C4-2B (cell line): ENCODE results near the gene SFTA2.

Experiments used
- H3K27ac ChIP-seq: fragments of 450-650 bp; 2 replicates; pipeline ENCODE4 v1.5.1; 2017
- ZFX ChIP-seq: fragments of 450-650 bp; IDR thresholded peaks from 2 replicates; pipeline ENCODE4 v1.6.1; 2017
- TF ChIP-seq, protein P1 (sequence below): fragments of 450-650 bp; conservative IDR thresholded peaks from 2 replicates; pipeline ENCODE4 v1.5.1; 2017; ENCODE audit warnings: mild to moderate bottlenecking

Gene SFTA2

GRCh38 chr6:30884521-30885480 lies 47.2 kb downstream of the SFTA2 start:
- TF ChIP-seq, protein P1, sequence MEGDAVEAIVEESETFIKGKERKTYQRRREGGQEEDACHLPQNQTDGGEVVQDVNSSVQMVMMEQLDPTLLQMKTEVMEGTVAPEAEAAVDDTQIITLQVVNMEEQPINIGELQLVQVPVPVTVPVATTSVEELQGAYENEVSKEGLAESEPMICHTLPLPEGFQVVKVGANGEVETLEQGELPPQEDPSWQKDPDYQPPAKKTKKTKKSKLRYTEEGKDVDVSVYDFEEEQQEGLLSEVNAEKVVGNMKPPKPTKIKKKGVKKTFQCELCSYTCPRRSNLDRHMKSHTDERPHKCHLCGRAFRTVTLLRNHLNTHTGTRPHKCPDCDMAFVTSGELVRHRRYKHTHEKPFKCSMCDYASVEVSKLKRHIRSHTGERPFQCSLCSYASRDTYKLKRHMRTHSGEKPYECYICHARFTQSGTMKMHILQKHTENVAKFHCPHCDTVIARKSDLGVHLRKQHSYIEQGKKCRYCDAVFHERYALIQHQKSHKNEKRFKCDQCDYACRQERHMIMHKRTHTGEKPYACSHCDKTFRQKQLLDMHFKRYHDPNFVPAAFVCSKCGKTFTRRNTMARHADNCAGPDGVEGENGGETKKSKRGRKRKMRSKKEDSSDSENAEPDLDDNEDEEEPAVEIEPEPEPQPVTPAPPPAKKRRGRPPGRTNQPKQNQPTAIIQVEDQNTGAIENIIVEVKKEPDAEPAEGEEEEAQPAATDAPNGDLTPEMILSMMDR, result no peak
- no peak for TF ChIP-seq ZFX
- peak overlapping the region; percentile 94 for H3K27ac ChIP-seq

DNA sequence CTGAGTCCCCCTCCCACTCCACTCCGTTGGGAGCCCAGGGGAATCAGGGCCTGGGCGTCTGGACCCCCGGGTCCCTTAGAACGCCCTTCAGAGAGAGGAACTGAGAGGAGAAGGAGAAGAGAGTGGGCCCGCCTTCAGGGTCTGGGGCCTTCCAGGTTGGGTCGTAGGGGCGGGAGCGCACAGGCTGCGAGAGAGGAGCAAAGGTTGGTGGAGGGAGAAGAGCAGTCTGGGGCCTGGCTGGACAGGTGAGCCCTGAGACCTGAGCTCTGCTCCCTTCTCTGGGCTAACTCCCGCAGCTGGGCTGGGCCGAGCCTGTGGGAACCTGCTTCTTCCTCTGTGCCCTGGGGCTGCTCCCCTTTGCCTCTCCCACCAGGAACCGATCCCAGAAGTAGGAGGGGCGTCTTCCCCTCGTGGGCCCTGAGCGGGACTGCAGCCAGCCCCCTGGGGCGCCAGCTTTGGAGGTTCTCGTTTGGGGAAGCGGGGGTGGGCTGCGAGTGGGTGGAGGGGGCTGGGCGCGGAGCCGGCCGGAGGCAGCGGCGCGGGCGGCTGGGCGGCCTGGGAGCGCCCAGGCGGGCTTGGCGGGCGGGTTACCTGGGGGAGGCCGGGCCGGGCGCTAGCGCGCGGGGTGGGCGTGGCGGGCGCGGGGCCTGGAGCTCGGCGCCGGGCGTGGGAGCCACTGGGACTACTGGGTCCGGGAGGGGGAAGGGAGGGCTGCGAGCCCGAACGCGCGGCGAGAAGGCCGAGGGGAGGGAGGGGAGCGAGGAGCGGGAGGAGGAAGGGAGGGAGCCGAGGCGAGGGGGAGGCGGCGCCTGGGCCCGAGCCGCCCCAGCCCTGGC lies 48.1 kb downstream of the SFTA2 start, which contains the start of gene DDR1:
Gene DDR1, plus strand, starts transcription at position 835 of the 836 bp plus-strand sequence. CDS start 4,211 bp downstream, outside the sequence.
- TF ChIP-seq ZFX, result no peak
- TF ChIP-seq, protein P1, result no peak
- peak within 1 kb of the TSS; percentile 94 for H3K27ac ChIP-seq

DNA sequence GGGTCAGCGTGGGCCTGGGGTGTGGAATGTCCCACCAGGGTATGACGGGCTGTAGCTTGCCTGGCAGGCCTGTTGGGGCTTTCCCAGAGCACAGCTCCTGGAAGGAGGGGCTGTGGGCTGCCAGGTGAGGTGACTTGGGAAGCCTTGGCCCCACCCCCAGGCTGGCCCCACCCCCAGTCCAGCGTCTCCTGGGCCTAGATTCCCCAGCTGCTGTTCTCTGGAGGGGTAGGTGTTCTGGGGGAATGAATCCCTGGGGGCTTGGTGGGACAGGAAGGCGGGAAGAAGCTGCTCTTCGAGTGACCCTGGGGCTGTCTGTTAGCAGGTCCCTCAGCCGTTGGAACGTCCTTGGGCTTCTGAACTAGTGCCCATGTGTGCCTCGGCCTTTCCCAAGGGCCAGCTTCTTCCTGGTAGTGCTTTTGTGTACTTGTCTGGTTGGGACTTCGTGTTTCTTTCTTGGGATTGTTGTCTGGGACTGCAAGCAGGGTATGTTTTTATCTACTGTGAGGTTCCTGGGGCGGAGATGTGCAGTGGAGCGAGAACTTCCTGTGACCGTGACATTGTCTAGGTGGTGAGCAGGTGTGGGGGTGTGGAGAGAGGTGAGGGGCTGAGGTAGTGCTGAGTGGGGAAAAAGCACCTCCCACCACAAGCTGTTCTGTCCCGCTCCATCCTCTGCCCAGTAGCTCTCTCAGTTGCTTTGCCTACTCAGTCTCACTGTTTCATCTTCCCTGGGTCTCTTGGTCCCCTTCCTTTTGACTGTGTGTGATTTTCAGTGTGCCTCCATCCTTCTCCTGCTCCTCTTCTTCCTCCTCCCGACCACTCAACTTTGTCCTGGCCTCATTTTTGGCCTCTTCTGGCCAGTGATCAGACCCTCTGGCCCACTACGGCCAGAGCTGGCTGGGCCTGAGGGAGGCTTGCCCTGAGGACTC lies 48.9 kb downstream of the SFTA2 start:
- peak overlapping the region; percentile 94 for H3K27ac ChIP-seq

DNA sequence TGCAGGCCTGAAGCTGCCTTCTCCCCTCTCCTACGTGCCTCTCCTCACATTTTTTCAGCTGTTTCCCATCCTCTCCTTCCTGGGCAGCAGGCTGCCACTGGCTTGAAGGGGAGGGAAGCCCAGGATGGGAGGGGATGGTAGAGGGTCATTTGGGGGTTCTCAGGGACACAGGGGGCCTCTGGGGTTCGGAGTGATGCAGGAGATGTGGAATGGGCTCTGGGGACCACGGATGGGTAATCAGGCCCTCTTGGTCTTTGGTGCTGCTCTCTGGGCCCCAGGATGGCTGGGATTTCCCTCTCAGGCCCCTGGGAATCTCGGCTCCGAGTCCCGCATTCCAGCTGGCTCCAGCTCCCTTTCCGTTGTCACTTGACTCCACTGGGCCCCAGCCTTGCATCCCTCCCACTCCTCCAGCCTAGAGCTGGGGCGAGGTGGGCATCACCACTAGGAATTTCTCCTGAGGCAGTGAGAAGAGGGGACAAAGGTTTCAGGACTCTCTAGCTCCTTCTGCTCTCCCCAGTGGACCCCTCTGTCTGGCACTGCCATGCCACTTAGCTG lies 49.7 kb downstream of the SFTA2 start:
- peak overlapping the region; percentile 94 for H3K27ac ChIP-seq
- TF ChIP-seq ZFX, result no peak
- TF ChIP-seq, protein P1, result no peak

More for the DNA sequence above, 48.9 kb downstream of the SFTA2 start:
- TF ChIP-seq, protein P1, result no peak
- peak; percentile 55; the same call in 1 of the 2 replicates for TF ChIP-seq ZFX

- peak overlapping the region; percentile 94 for H3K27ac ChIP-seq
Measured at GRCh38 chr6:30881392-30882203, 50.4 kb downstream of the SFTA2 start.

More at GRCh38 chr6:30881392-30882203, 50.4 kb downstream of the SFTA2 start:
- TF ChIP-seq, protein P1, result no peak
- TF ChIP-seq ZFX, result no peak
